Measurements from ENCODE around the gene IP6K3.

DNA sequence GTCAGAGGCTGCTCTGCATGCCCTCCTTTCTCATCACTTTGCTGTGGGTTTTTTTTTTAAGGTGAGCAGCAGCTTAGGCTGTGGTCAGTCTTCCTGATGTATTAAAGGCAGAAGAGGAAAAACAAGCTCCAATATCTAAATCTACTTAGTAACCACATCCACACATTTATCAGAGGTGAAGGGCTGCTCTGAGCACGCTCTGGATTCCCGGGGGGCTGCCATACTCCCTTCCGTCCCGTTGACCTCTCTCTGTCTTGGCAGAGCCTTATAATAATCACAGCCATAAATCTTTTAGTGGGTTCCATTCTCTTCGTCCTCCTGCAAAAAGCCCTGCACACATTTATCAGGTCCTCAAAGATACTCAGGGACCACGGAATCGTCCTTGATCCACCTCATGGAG, 44.9 kb upstream of the IP6K3 start:
- TF ChIP-seq POLR2A (IDR thresholded peaks at IDR 0.05) = no peak
- TF ChIP-seq, protein P1, sequence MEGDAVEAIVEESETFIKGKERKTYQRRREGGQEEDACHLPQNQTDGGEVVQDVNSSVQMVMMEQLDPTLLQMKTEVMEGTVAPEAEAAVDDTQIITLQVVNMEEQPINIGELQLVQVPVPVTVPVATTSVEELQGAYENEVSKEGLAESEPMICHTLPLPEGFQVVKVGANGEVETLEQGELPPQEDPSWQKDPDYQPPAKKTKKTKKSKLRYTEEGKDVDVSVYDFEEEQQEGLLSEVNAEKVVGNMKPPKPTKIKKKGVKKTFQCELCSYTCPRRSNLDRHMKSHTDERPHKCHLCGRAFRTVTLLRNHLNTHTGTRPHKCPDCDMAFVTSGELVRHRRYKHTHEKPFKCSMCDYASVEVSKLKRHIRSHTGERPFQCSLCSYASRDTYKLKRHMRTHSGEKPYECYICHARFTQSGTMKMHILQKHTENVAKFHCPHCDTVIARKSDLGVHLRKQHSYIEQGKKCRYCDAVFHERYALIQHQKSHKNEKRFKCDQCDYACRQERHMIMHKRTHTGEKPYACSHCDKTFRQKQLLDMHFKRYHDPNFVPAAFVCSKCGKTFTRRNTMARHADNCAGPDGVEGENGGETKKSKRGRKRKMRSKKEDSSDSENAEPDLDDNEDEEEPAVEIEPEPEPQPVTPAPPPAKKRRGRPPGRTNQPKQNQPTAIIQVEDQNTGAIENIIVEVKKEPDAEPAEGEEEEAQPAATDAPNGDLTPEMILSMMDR (IDR thresholded peaks at IDR 0.05) = no peak
